ENCODE data around the gene STPG3. TPM values are rescaled to one million over a fixed set of nuclear protein-coding genes. Genes with fewer than 3 reads are reported as not detected.
A peak's percentile ranks its signal among the peaks of the same experiment; 100 is the strongest.

Gene STPG3
- total and polyA plus RNA-seq, 9 of the 15 experiments (the other 6 are each of a cell fraction or from before 2014, with no cell fraction given) = not detected

DNA sequence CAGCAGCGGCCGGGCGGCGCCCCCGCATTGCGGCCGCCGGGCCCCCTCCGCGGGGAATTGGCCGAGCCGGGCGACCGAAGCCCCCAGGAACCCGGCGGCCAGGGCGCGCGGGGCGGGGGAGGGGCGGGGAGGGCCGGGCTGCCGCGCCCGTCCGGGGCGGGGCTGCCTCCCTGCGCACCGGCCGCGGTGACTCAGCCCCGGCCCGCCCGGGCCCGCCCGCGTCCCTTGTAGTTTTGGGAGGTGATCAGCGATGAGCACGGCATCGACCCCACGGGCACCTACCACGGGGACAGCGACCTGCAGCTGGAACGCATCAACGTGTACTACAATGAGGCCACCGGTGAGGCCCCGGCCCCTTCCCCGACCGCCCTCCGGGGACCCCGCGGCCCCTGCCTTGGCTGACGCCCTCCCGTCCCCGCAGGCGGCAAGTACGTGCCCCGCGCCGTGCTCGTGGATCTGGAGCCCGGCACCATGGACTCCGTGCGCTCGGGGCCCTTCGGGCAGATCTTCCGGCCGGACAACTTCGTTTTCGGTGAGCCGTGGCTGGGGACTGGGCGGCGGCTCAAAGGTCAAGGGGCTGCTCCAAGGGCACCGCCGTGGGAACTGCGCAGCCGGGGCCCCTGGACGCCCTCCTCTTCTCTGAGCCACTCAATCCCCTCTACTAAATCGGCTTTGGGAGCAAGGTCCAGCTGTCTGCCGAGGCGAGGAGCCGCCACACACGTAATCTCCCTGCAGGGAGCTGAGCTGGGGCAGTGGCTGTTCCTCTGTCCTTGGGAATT, 9.4 kb upstream of the STPG3 start (continued):
- TF ChIP-seq RBBP5 (IDR thresholded peaks at IDR 0.05; ENCODE audit: borderline replicate concordance, insufficient read depth, low read length, poor library complexity, severe bottlenecking) (peak; percentile 62), ZNF121 (CRISPR knock-in tag; conservative IDR thresholded peaks at IDR 0.05) (no peak), ZNF354B (CRISPR knock-in tag; IDR thresholded peaks at IDR 0.05) (no peak), BRF2 (IDR thresholded peaks at IDR 0.05; ENCODE audit: borderline replicate concordance, insufficient read depth, insufficient read length) (no peak), ESRRA (IDR thresholded peaks at IDR 0.05; ENCODE audit: borderline replicate concordance, low read depth) (peak; percentile 56), NR3C1 (CRISPR knock-in tag; IDR thresholded peaks at IDR 0.05) (0 out of 2 replicates have a peak, but pooled peaks have one; percentile 61), NR2C1 (IDR thresholded peaks at IDR 0.05) (no peak), NR2C1 (tag; IDR thresholded peaks at IDR 0.05) (no peak), KLF16 (IDR thresholded peaks at IDR 0.05) (no peak), ZNF217 (CRISPR knock-in tag; IDR thresholded peaks at IDR 0.05) (no peak), ZNF507 (tag; conservative IDR thresholded peaks at IDR 0.05) (no peak), FOXA3 (CRISPR knock-in tag; conservative IDR thresholded peaks at IDR 0.05 in 1 of 2, IDR thresholded peaks at IDR 0.05 in 1 of 2) (peak in 1 of 2 experiments; percentile 13; a peak in 1 of 4 replicates), BCLAF1 (IDR thresholded peaks at IDR 0.05; ENCODE audit: borderline replicate concordance in 1 of 2, control insufficient read depth in 1 of 2, low read depth in 2 of 2, low read length in 1 of 2) (no peak), ZNF12 (CRISPR knock-in tag; IDR thresholded peaks at IDR 0.05) (peak; percentile 54; the same call in 1 of the 2 replicates), ZNF347 (CRISPR knock-in tag; IDR thresholded peaks at IDR 0.05; ENCODE audit: low read depth) (no peak), NFRKB (IDR thresholded peaks at IDR 0.05; ENCODE audit: low read depth) (no peak), GTF2F1 (IDR thresholded peaks at IDR 0.05; ENCODE audit: low read depth, low read length) (no peak), ZNF384 (IDR thresholded peaks at IDR 0.05; ENCODE audit: low read depth, low read length) (no peak), CHD1 (IDR thresholded peaks at IDR 0.05; ENCODE audit: low read length) (peak; percentile 19)
- TF ChIP-seq, protein P1, sequence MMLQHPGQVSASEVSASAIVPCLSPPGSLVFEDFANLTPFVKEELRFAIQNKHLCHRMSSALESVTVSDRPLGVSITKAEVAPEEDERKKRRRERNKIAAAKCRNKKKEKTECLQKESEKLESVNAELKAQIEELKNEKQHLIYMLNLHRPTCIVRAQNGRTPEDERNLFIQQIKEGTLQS (IDR thresholded peaks at IDR 0.05) = peak; percentile 47
- TF ChIP-seq, protein P1 (CRISPR knock-in tag; conservative IDR thresholded peaks at IDR 0.05) = 0 out of 2 replicates have a peak, but pooled peaks have one; percentile 2
